Retina (tissue), 1 donor: ENCODE data around the gene CAMTA1.

Source experiments
- DNase-seq: peaks from one replicate; pipeline ENCODE4 v3.0.0-alpha.2; 2016

CAMTA1 gene

GRCh38 chr1:6857831-6858230 lies 72.6 kb downstream of the CAMTA1 start:
- DNase-seq: no peak

- DNase-seq: no peak
These were observed 73.3 kb downstream of the CAMTA1 start for GRCh38 chr1:6858596-6858995.

GRCh38 chr1:6859415-6860343 lies 74.4 kb downstream of the CAMTA1 start:
- no peak for DNase-seq

- DNase-seq: no peak
These were observed 75.1 kb downstream of the CAMTA1 start for GRCh38 chr1:6860401-6860800.

GRCh38 chr1:6861075-6861724 lies 75.9 kb downstream of the CAMTA1 start:
- no peak for DNase-seq

- no peak for DNase-seq
These were observed 77.7 kb downstream of the CAMTA1 start for GRCh38 chr1:6862906-6863305.

GRCh38 chr1:6864166-6864565 lies 78.9 kb downstream of the CAMTA1 start:
- no peak for DNase-seq

- DNase-seq: peak; percentile 15
These were observed 81.6 kb downstream of the CAMTA1 start for GRCh38 chr1:6866825-6867224.

- DNase-seq: no peak
These were observed 82.1 kb downstream of the CAMTA1 start for GRCh38 chr1:6867321-6867720.

GRCh38 chr1:6867729-6868659 lies 82.7 kb downstream of the CAMTA1 start:
- no peak for DNase-seq

GRCh38 chr1:6868660-6869380 lies 83.6 kb downstream of the CAMTA1 start:
- peak; percentile 12 for DNase-seq

- no peak for DNase-seq
These were observed 84.3 kb downstream of the CAMTA1 start for GRCh38 chr1:6869545-6869944.

GRCh38 chr1:6870086-6870485 lies 84.8 kb downstream of the CAMTA1 start:
- DNase-seq: no peak

- DNase-seq: no peak
These were observed 85.3 kb downstream of the CAMTA1 start for GRCh38 chr1:6870571-6870970.

GRCh38 chr1:6871300-6871972 lies 86.2 kb downstream of the CAMTA1 start:
- no peak for DNase-seq

- no peak for DNase-seq
These were observed 87.5 kb downstream of the CAMTA1 start for GRCh38 chr1:6872573-6873261.

GRCh38 chr1:6873298-6874015 lies 88.2 kb downstream of the CAMTA1 start:
- no peak for DNase-seq

- no peak for DNase-seq
These were observed 89.0 kb downstream of the CAMTA1 start for GRCh38 chr1:6874298-6874697.

- DNase-seq: no peak
These were observed 95.9 kb downstream of the CAMTA1 start for GRCh38 chr1:6880951-6881690.

- DNase-seq: no peak
These were observed 97.2 kb downstream of the CAMTA1 start for GRCh38 chr1:6882414-6882813.
